Loucy (cell line): ENCODE data around the gene AFF4.

ENCODE experiments used
- CTCF ChIP-seq: fragments of 200-600 bp; sonication (generic); conservative IDR thresholded peaks from 2 replicates; pipeline ENCODE4 v1.5.1; 2014; ENCODE audit warnings: mild to moderate bottlenecking, antibody characterized with exemption, low read length
- EZH2phosphoT487 ChIP-seq: fragments of 200-600 bp; IDR thresholded peaks from 2 replicates; pipeline ENCODE4 v1.6.1; 2018; ENCODE audit warnings: antibody characterized with exemption, mild to moderate bottlenecking, moderate library complexity, borderline replicate concordance

GRCh38 chr5:132941331-132941730 lies 22.1 kb downstream of the AFF4 start:
- TF ChIP-seq CTCF: no peak
- no peak for TF ChIP-seq EZH2phosphoT487
